ENCODE results near the gene TM4SF5.

- TF ChIP-seq GATA2 (IDR thresholded peaks at IDR 0.05; ENCODE audit: low read depth, low read length) (peak; percentile 12; the same call in 1 of the 2 replicates), GATA3 (IDR thresholded peaks at IDR 0.05; ENCODE audit: low read depth, low read length) (no peak)
These were observed 23.8 kb upstream of the TM4SF5 start for GRCh38 chr17:4747847-4748246.
